SK-N-SH treated with all-trans-retinoic acid at 6 μM for 48 hours (cell line): ENCODE results near the gene OR2AT4.

Source experiments
- ATAC-seq: fragments of 200-7000 bp; cut with Tn5 transposase; 3 replicates; pipeline ENCODE4 v1.9.1; 2020; ENCODE audit warnings: mild to moderate bottlenecking, moderate library complexity
- ARNTL ChIP-seq: fragments of 450-650 bp; formaldehyde crosslinking; IDR thresholded peaks from 2 replicates; pipeline ENCODE4 v1.5.0; 2020; ENCODE audit warnings: low read depth, mild to moderate bottlenecking, moderate library complexity, borderline replicate concordance
- BACH2 ChIP-seq: fragments of 250-450 bp; sonication (Bioruptor Pico); IDR thresholded peaks from 2 replicates; pipeline ENCODE4 v1.9.0; 2021; ENCODE audit warnings: mild to moderate bottlenecking, borderline replicate concordance
- CSDC2 ChIP-seq: fragments of 250-450 bp; sonication (Bioruptor Pico); IDR thresholded peaks from 2 replicates; pipeline ENCODE4 v1.5.0; 2020; ENCODE audit warnings: mild to moderate bottlenecking, moderate library complexity
- ESRRG ChIP-seq: fragments of 250-450 bp; sonication (Bioruptor Pico); IDR thresholded peaks from 2 replicates; pipeline ENCODE4 v1.6.1; 2021; ENCODE audit warnings: mild to moderate bottlenecking
- GLIS3 ChIP-seq: fragments of 250-450 bp; sonication (Bioruptor Pico); IDR thresholded peaks from 2 replicates; pipeline ENCODE4 v1.5.0; 2020; ENCODE audit warnings: mild to moderate bottlenecking, moderate library complexity
- ISL1 ChIP-seq: fragments of 250-450 bp; sonication (Bioruptor Pico); IDR thresholded peaks from 2 replicates; pipeline ENCODE4 v2.1.2; 2022; ENCODE audit warnings: mild to moderate bottlenecking, moderate library complexity
- OSR1 ChIP-seq: fragments of 250-450 bp; sonication (Bioruptor Pico); IDR thresholded peaks from 2 replicates; pipeline ENCODE4 v1.8.0; 2022; ENCODE audit warnings: moderate library complexity, mild to moderate bottlenecking, inconsistent platforms
- PPARA ChIP-seq: fragments of 250-450 bp; sonication (Bioruptor Pico); IDR thresholded peaks from 2 replicates; pipeline ENCODE4 v1.5.0; 2020; ENCODE audit warnings: mild to moderate bottlenecking, borderline replicate concordance
- RARB ChIP-seq: fragments of 250-450 bp; sonication (Bioruptor Pico); IDR thresholded peaks from 2 replicates; pipeline ENCODE4 v1.8.0; 2021; ENCODE audit warnings: mild to moderate bottlenecking, moderate library complexity
- SNAI2 ChIP-seq: fragments of 250-450 bp; sonication (Bioruptor Pico); IDR thresholded peaks from 2 replicates; pipeline ENCODE4 v1.5.0; 2020; ENCODE audit warnings: mild to moderate bottlenecking, moderate library complexity
- TCF4 ChIP-seq: fragments of 250-450 bp; sonication (Bioruptor Pico); IDR thresholded peaks from 2 replicates; pipeline ENCODE4 v1.8.0; 2021; ENCODE audit warnings: mild to moderate bottlenecking, moderate library complexity, borderline replicate concordance
- TOX ChIP-seq: fragments of 250-450 bp; sonication (Bioruptor Pico); IDR thresholded peaks from 2 replicates; pipeline ENCODE4 v1.8.0; 2021; ENCODE audit warnings: mild to moderate bottlenecking, moderate library complexity, borderline replicate concordance
- ZC3H10 ChIP-seq: fragments of 250-450 bp; sonication (Bioruptor Pico); IDR thresholded peaks from 2 replicates; pipeline ENCODE4 v1.5.1; 2021; ENCODE audit warnings: mild to moderate bottlenecking, moderate library complexity
- ZFP3 ChIP-seq: fragments of 250-450 bp; sonication (Bioruptor Pico); IDR thresholded peaks from 2 replicates; pipeline ENCODE4 v1.5.0; 2020; ENCODE audit warnings: mild to moderate bottlenecking, moderate library complexity
- ZFP30 ChIP-seq: fragments of 450-650 bp; formaldehyde crosslinking; IDR thresholded peaks from 2 replicates; pipeline ENCODE4 v1.5.0; 2022; ENCODE audit warnings: mild to moderate bottlenecking, moderate library complexity
- ZNF565 ChIP-seq: fragments of 450-650 bp; formaldehyde crosslinking; conservative IDR thresholded peaks from 2 replicates; pipeline ENCODE4 v1.5.0; 2020; ENCODE audit warnings: low read depth, mild to moderate bottlenecking, moderate library complexity
- ZNF70 ChIP-seq: fragments of 450-650 bp; formaldehyde crosslinking; IDR thresholded peaks from 2 replicates; pipeline ENCODE4 v1.5.0; 2020; ENCODE audit warnings: mild to moderate bottlenecking, moderate library complexity
- ZNF8 ChIP-seq: fragments of 450-650 bp; formaldehyde crosslinking; IDR thresholded peaks from 2 replicates; pipeline ENCODE4 v1.5.0; 2020; ENCODE audit warnings: mild to moderate bottlenecking, moderate library complexity
- TF ChIP-seq, protein P1 (sequence below): fragments of 250-450 bp; sonication (Bioruptor Pico); IDR thresholded peaks from 2 replicates; pipeline ENCODE4 v1.5.0; 2020; ENCODE audit warnings: mild to moderate bottlenecking, moderate library complexity
- TF ChIP-seq, protein P2 (sequence below): fragments of 250-450 bp; sonication (Bioruptor Pico); IDR thresholded peaks from 2 replicates; pipeline ENCODE4 v1.8.0; 2020; ENCODE audit warnings: mild to moderate bottlenecking, moderate library complexity, borderline replicate concordance
- TF ChIP-seq, protein P3 (sequence below): fragments of 250-450 bp; sonication (Bioruptor Pico); IDR thresholded peaks from 2 replicates; pipeline ENCODE4 v1.8.0; 2021; ENCODE audit warnings: low read depth, mild to moderate bottlenecking, moderate library complexity, borderline replicate concordance
- TF ChIP-seq, protein P4 (sequence below): fragments of 250-450 bp; sonication (Bioruptor Pico); IDR thresholded peaks from 2 replicates; pipeline ENCODE4 v1.5.1; 2020; ENCODE audit warnings: low read depth, mild to moderate bottlenecking, moderate library complexity

The OR2AT4 gene

DNA sequence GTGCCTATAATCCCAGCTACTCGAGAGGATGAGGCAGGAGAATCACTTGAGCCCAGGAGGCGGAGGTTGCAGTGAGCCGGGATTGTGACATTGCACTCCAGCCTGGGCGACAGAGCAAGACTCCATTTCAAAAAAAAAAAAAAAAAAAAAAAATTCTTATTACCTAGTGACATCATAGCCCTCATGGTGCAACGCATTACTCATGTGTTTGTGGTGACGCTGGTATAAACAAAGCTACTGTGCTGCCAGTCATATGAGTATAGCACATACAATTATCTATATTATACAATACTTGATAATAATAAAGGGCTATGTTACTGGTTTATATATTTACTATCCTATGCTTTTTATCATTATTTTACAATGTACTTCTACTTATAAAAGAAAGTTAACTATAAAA lies 41.2 kb downstream of the OR2AT4 start:
- TF ChIP-seq TOX (CRISPR knock-in tag) (no peak), ZNF565 (CRISPR knock-in tag) (no peak), SNAI2 (no peak), BACH2 (CRISPR knock-in tag) (no peak), PPARA (CRISPR knock-in tag) (no peak), ESRRG (CRISPR knock-in tag) (no peak), GLIS3 (CRISPR knock-in tag) (no peak), ARNTL (CRISPR knock-in tag) (no peak), ZFP3 (CRISPR knock-in tag) (no peak), ZFP30 (no peak), ZNF8 (no peak), OSR1 (CRISPR knock-in tag) (no peak)
- TF ChIP-seq, protein P1, sequence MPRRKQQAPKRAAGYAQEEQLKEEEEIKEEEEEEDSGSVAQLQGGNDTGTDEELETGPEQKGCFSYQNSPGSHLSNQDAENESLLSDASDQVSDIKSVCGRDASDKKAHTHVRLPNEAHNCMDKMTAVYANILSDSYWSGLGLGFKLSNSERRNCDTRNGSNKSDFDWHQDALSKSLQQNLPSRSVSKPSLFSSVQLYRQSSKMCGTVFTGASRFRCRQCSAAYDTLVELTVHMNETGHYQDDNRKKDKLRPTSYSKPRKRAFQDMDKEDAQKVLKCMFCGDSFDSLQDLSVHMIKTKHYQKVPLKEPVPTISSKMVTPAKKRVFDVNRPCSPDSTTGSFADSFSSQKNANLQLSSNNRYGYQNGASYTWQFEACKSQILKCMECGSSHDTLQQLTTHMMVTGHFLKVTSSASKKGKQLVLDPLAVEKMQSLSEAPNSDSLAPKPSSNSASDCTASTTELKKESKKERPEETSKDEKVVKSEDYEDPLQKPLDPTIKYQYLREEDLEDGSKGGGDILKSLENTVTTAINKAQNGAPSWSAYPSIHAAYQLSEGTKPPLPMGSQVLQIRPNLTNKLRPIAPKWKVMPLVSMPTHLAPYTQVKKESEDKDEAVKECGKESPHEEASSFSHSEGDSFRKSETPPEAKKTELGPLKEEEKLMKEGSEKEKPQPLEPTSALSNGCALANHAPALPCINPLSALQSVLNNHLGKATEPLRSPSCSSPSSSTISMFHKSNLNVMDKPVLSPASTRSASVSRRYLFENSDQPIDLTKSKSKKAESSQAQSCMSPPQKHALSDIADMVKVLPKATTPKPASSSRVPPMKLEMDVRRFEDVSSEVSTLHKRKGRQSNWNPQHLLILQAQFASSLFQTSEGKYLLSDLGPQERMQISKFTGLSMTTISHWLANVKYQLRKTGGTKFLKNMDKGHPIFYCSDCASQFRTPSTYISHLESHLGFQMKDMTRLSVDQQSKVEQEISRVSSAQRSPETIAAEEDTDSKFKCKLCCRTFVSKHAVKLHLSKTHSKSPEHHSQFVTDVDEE, result no peak
- TF ChIP-seq, protein P2, sequence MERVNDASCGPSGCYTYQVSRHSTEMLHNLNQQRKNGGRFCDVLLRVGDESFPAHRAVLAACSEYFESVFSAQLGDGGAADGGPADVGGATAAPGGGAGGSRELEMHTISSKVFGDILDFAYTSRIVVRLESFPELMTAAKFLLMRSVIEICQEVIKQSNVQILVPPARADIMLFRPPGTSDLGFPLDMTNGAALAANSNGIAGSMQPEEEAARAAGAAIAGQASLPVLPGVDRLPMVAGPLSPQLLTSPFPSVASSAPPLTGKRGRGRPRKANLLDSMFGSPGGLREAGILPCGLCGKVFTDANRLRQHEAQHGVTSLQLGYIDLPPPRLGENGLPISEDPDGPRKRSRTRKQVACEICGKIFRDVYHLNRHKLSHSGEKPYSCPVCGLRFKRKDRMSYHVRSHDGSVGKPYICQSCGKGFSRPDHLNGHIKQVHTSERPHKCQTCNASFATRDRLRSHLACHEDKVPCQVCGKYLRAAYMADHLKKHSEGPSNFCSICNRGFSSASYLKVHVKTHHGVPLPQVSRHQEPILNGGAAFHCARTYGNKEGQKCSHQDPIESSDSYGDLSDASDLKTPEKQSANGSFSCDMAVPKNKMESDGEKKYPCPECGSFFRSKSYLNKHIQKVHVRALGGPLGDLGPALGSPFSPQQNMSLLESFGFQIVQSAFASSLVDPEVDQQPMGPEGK, result no peak
- no peak for ATAC-seq

DNA sequence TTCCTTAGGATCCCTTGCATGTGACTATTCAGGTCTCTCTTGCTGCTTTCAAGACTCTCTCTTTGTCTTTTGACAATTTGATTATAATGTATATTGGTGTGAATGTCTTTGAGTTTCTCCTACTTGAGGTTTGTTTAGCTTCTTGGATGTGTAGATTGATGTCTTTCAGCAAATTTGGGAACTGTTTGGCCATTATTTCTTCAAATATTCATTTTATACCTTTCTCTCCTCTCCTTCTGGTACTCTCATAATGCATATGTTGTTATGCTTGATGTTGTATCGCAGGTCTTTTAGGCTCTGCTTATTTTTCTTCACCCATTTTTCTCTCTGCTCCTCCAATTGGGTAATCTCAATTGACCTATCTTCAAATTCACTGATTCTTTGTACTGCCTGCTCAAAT lies 44.2 kb downstream of the OR2AT4 start:
- no peak for ATAC-seq
- TF ChIP-seq ESRRG (CRISPR knock-in tag) (no peak), ZNF70 (no peak), ZNF8 (no peak), OSR1 (CRISPR knock-in tag) (no peak), TCF4 (CRISPR knock-in tag) (no peak), ISL1 (CRISPR knock-in tag) (no peak), ZC3H10 (CRISPR knock-in tag) (no peak), PPARA (CRISPR knock-in tag) (no peak), RARB (CRISPR knock-in tag) (no peak), ZNF565 (CRISPR knock-in tag) (no peak), CSDC2 (CRISPR knock-in tag) (no peak), GLIS3 (CRISPR knock-in tag) (no peak), TOX (CRISPR knock-in tag) (no peak), ZFP30 (no peak), ZFP3 (CRISPR knock-in tag) (no peak), ARNTL (CRISPR knock-in tag) (no peak), SNAI2 (no peak)
- TF ChIP-seq, protein P3, sequence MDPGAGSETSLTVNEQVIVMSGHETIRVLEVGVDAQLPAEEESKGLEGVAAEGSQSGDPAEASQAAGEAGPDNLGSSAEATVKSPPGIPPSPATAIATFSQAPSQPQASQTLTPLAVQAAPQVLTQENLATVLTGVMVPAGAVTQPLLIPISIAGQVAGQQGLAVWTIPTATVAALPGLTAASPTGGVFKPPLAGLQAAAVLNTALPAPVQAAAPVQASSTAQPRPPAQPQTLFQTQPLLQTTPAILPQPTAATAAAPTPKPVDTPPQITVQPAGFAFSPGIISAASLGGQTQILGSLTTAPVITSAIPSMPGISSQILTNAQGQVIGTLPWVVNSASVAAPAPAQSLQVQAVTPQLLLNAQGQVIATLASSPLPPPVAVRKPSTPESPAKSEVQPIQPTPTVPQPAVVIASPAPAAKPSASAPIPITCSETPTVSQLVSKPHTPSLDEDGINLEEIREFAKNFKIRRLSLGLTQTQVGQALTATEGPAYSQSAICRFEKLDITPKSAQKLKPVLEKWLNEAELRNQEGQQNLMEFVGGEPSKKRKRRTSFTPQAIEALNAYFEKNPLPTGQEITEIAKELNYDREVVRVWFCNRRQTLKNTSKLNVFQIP (CRISPR knock-in tag), result no peak
- TF ChIP-seq, protein P4, sequence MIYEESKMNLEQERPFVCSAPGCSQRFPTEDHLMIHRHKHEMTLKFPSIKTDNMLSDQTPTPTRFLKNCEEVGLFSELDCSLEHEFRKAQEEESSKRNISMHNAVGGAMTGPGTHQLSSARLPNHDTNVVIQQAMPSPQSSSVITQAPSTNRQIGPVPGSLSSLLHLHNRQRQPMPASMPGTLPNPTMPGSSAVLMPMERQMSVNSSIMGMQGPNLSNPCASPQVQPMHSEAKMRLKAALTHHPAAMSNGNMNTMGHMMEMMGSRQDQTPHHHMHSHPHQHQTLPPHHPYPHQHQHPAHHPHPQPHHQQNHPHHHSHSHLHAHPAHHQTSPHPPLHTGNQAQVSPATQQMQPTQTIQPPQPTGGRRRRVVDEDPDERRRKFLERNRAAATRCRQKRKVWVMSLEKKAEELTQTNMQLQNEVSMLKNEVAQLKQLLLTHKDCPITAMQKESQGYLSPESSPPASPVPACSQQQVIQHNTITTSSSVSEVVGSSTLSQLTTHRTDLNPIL (CRISPR knock-in tag), result no peak
- TF ChIP-seq, protein P2, result no peak

DNA sequence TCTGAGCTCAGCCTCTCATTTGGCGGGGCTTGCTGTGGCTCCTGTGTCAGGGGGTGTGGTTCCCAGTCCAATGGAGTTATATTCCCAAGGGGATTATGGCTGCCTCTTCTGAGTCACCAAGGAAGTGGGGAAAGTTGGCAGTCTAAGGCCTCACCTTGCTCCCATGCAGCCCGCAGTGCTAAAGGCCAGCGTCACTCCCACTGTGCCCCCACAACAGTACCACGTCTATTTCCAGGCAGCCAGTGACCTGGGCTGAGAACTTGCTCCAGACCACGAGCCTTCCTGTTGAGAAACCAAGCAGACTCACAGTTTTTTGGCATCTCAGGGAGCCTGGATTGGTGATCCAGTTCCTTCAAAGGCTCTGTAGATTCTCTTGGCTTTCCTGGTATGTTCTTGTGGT lies 45.6 kb downstream of the OR2AT4 start:
- no peak for ATAC-seq
- TF ChIP-seq, protein P3 (CRISPR knock-in tag), result no peak
- TF ChIP-seq OSR1 (CRISPR knock-in tag) (no peak), BACH2 (CRISPR knock-in tag) (no peak), CSDC2 (CRISPR knock-in tag) (no peak), ZNF565 (CRISPR knock-in tag) (no peak), ISL1 (CRISPR knock-in tag) (no peak), ZC3H10 (CRISPR knock-in tag) (no peak), ZNF8 (no peak), ESRRG (CRISPR knock-in tag) (no peak), SNAI2 (no peak)
- TF ChIP-seq, protein P2, result no peak
- TF ChIP-seq, protein P4 (CRISPR knock-in tag), result no peak
